Measurements from ENCODE around the gene SLC7A5. TPM values are rescaled to one million over a fixed set of nuclear protein-coding genes. Genes with fewer than 3 reads are reported as not detected.
A peak's percentile ranks its signal among the peaks of the same experiment; 100 is the strongest.

SLC7A5 gene
- total and polyA plus RNA-seq, 2 of the 13 experiments (the other 11 are each of a cell fraction or from before 2014, with no cell fraction given) = 79.6 to 155 TPM

DNA sequence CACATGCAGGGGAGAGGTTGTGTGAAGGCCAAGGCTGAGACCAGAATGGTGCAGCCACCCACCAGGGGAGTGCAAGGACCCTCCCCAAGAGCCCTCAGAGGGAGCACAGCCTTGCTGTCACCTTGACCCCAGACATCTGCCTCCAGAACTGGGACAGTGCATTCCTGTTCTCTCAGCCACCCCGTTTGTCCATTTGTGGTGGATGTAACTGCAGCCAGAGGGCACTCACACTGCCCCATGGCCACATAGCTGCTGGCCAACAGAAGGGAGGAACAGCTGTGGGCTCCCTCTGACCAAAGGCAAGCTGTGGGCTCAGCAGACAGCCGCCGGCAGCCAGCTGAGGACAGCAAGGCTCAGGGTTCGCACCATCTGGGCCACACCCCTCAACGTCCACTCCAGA lies 53.7 kb downstream of the SLC7A5 start (continued):
- TF ChIP-seq, protein P1, sequence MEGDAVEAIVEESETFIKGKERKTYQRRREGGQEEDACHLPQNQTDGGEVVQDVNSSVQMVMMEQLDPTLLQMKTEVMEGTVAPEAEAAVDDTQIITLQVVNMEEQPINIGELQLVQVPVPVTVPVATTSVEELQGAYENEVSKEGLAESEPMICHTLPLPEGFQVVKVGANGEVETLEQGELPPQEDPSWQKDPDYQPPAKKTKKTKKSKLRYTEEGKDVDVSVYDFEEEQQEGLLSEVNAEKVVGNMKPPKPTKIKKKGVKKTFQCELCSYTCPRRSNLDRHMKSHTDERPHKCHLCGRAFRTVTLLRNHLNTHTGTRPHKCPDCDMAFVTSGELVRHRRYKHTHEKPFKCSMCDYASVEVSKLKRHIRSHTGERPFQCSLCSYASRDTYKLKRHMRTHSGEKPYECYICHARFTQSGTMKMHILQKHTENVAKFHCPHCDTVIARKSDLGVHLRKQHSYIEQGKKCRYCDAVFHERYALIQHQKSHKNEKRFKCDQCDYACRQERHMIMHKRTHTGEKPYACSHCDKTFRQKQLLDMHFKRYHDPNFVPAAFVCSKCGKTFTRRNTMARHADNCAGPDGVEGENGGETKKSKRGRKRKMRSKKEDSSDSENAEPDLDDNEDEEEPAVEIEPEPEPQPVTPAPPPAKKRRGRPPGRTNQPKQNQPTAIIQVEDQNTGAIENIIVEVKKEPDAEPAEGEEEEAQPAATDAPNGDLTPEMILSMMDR (CRISPR knock-in tag; IDR thresholded peaks at IDR 0.05) = peak; percentile 92
- TF ChIP-seq HOXA3 (CRISPR knock-in tag; IDR thresholded peaks at IDR 0.05) (peak; percentile 71), ZNF790 (CRISPR knock-in tag; IDR thresholded peaks at IDR 0.05; ENCODE audit: borderline replicate concordance) (no peak), ZNF274 (CRISPR knock-in tag; IDR thresholded peaks at IDR 0.05) (no peak), NFKBIZ (CRISPR knock-in tag; IDR thresholded peaks at IDR 0.05) (no peak), ZMYM2 (CRISPR knock-in tag; IDR thresholded peaks at IDR 0.05) (no peak), ZNF773 (CRISPR knock-in tag; IDR thresholded peaks at IDR 0.05; ENCODE audit: borderline replicate concordance) (no peak), HNRNPL (IDR thresholded peaks at IDR 0.05; ENCODE audit: low read depth, low read length) (0 out of 2 replicates have a peak, but pooled peaks have one; percentile 52), TBX2 (CRISPR knock-in tag; IDR thresholded peaks at IDR 0.05; ENCODE audit: borderline replicate concordance) (peak; percentile 38; the same call in 1 of the 2 replicates), ZMYM4 (CRISPR knock-in tag; IDR thresholded peaks at IDR 0.05) (no peak), ZNF501 (CRISPR knock-in tag; IDR thresholded peaks at IDR 0.05) (no peak; the same call in 1 of the 2 replicates), ZNF552 (CRISPR knock-in tag; IDR thresholded peaks at IDR 0.05; ENCODE audit: borderline replicate concordance) (no peak), JUN (CRISPR knock-in tag; IDR thresholded peaks at IDR 0.05) (no peak), SMAD9 (CRISPR knock-in tag; IDR thresholded peaks at IDR 0.05) (no peak)
- TF ChIP-seq, protein P2, sequence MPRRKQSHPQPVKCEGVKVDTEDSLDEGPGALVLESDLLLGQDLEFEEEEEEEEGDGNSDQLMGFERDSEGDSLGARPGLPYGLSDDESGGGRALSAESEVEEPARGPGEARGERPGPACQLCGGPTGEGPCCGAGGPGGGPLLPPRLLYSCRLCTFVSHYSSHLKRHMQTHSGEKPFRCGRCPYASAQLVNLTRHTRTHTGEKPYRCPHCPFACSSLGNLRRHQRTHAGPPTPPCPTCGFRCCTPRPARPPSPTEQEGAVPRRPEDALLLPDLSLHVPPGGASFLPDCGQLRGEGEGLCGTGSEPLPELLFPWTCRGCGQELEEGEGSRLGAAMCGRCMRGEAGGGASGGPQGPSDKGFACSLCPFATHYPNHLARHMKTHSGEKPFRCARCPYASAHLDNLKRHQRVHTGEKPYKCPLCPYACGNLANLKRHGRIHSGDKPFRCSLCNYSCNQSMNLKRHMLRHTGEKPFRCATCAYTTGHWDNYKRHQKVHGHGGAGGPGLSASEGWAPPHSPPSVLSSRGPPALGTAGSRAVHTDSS (CRISPR knock-in tag; conservative IDR thresholded peaks at IDR 0.05) = no peak
- TF ChIP-seq, protein P3, sequence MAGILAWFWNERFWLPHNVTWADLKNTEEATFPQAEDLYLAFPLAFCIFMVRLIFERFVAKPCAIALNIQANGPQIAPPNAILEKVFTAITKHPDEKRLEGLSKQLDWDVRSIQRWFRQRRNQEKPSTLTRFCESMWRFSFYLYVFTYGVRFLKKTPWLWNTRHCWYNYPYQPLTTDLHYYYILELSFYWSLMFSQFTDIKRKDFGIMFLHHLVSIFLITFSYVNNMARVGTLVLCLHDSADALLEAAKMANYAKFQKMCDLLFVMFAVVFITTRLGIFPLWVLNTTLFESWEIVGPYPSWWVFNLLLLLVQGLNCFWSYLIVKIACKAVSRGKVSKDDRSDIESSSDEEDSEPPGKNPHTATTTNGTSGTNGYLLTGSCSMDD (CRISPR knock-in tag; IDR thresholded peaks at IDR 0.05) = no peak
- TF ChIP-seq, protein P4, sequence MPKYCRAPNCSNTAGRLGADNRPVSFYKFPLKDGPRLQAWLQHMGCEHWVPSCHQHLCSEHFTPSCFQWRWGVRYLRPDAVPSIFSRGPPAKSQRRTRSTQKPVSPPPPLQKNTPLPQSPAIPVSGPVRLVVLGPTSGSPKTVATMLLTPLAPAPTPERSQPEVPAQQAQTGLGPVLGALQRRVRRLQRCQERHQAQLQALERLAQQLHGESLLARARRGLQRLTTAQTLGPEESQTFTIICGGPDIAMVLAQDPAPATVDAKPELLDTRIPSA (CRISPR knock-in tag; IDR thresholded peaks at IDR 0.05; ENCODE audit: borderline replicate concordance) = no peak
- TF ChIP-seq, protein P5, sequence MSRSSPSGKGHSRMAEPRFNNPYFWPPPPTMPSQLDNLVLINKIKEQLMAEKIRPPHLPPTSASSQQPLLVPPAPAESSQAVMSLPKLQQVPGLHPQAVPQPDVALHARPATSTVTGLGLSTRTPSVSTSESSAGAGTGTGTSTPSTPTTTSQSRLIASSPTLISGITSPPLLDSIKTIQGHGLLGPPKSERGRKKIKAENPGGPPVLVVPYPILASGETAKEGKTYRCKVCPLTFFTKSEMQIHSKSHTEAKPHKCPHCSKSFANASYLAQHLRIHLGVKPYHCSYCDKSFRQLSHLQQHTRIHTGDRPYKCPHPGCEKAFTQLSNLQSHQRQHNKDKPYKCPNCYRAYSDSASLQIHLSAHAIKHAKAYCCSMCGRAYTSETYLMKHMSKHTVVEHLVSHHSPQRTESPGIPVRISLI (CRISPR knock-in tag; IDR thresholded peaks at IDR 0.05; ENCODE audit: borderline replicate concordance) = no peak
- TF ChIP-seq, protein P6, sequence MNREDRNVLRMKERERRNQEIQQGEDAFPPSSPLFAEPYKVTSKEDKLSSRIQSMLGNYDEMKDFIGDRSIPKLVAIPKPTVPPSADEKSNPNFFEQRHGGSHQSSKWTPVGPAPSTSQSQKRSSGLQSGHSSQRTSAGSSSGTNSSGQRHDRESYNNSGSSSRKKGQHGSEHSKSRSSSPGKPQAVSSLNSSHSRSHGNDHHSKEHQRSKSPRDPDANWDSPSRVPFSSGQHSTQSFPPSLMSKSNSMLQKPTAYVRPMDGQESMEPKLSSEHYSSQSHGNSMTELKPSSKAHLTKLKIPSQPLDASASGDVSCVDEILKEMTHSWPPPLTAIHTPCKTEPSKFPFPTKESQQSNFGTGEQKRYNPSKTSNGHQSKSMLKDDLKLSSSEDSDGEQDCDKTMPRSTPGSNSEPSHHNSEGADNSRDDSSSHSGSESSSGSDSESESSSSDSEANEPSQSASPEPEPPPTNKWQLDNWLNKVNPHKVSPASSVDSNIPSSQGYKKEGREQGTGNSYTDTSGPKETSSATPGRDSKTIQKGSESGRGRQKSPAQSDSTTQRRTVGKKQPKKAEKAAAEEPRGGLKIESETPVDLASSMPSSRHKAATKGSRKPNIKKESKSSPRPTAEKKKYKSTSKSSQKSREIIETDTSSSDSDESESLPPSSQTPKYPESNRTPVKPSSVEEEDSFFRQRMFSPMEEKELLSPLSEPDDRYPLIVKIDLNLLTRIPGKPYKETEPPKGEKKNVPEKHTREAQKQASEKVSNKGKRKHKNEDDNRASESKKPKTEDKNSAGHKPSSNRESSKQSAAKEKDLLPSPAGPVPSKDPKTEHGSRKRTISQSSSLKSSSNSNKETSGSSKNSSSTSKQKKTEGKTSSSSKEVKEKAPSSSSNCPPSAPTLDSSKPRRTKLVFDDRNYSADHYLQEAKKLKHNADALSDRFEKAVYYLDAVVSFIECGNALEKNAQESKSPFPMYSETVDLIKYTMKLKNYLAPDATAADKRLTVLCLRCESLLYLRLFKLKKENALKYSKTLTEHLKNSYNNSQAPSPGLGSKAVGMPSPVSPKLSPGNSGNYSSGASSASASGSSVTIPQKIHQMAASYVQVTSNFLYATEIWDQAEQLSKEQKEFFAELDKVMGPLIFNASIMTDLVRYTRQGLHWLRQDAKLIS (CRISPR knock-in tag; IDR thresholded peaks at IDR 0.05) = no peak
- TF ChIP-seq, protein P7, sequence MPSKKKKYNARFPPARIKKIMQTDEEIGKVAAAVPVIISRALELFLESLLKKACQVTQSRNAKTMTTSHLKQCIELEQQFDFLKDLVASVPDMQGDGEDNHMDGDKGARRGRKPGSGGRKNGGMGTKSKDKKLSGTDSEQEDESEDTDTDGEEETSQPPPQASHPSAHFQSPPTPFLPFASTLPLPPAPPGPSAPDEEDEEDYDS (CRISPR knock-in tag; IDR thresholded peaks at IDR 0.05) = peak; percentile 57
